Activated B cell treated with CpG ODN at 0.5 μM for 24 hours (primary cell): Measurements from ENCODE around the gene THRSP. TPM values are rescaled to one million over a fixed set of nuclear protein-coding genes. Genes with fewer than 3 reads are reported as not detected.

Experiments
- ATAC-seq: fragments of 200-7000 bp; cut with Tn5 transposase; one replicate; pipeline ENCODE4 v1.10.0; 2021; ENCODE audit warnings: low read depth, mild to moderate bottlenecking, moderate library complexity
- CTCF ChIA-PET: fragments of 350-600 bp; sonication (Branson Sonifier 250); formaldehyde crosslinking; loops from one replicate; lab custom pipeline; 2021; ENCODE audit warnings: antibody characterized with exemption; lab: Charles Lee
- POLR2A ChIA-PET: fragments of 350-600 bp; sonication (Branson Sonifier 250); formaldehyde crosslinking; loops from one replicate; lab custom pipeline; 2021; ENCODE audit warnings: antibody characterized with exemption; lab: Charles Lee
- DNase-seq: peaks from one replicate; pipeline ENCODE4 v3.0.0; 2022
- H3K27ac Mint-ChIP-seq: one replicate; pipeline ENCODE4 v1.8.0; 2020; ENCODE audit warnings: mixed read lengths
- H3K27me3 Mint-ChIP-seq: one replicate; pipeline ENCODE4 v1.8.0; 2021; ENCODE audit warnings: mixed read lengths
- H3K36me3 Mint-ChIP-seq: one replicate; pipeline ENCODE4 v1.8.0; 2021; ENCODE audit warnings: low read depth, mixed read lengths
- H3K4me1 Mint-ChIP-seq: one replicate; pipeline ENCODE4 v1.8.0; 2021; ENCODE audit warnings: mixed read lengths
- H3K4me3 Mint-ChIP-seq: one replicate; pipeline ENCODE4 v1.8.0; 2020; ENCODE audit warnings: mild to moderate bottlenecking, mixed read lengths
- H3K9me3 Mint-ChIP-seq: one replicate; pipeline ENCODE4 v1.8.0; 2020; ENCODE audit warnings: mixed read lengths
- intact Hi-C: fragments of 100-400 bp; cut with micrococcal nuclease; formaldehyde crosslinking; loops from one replicate; pipeline ENCODE4 v1.15.1; 2024
- total RNA-seq: library from RNA; stranded (reverse); gene quantifications from 2 replicates; pipeline ENCODE4 v1.2.3, GENCODE V29; 2022
- TF ChIP-seq, protein P1 (sequence below): fragments of 200-600 bp; IDR thresholded peaks from one replicate; pipeline ENCODE4 v1.8.0; 2022; ENCODE audit warnings: antibody characterized with exemption, mild to moderate bottlenecking

Gene THRSP
- total RNA-seq, 1 donor from 2014 or later, result not detected

DNA sequence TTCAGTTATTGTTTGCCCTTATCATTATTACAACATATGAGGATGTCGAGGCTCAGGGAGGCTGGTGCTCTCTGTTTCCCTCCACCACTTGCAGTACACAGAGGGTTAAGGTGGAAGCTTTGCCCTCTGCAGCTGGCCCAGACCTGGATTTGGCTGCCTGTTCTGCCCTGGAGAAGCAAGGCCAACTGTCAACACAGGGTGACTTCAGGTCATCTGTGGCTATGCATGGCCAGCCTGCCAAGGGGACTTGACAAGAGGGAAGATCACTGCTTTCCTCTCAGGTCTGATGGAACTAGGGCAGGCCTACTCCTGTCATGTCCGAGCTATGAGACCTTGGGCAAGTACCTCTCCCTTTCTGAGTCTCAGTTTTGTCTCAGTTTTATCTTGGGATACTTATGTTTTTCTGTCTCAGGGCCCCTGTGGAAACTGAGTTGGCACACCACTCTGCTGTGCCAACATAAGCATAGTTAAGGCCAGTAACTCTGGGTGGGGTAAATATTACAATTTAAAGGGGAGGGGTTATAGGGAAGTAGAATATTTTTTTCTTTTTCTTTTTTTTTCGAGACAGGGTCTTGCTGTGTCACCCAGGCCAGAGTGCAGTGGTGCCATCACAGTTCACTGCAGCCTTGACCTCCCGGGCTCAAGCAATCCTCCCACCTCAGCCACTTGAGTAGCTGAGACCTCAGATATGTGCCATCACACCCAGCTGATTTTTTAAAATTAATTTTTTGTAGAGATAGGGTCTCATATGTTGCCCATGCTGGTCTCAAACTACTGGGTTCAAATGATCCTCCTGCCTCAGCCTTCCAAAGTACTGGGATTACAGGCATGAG, 2.4 kb upstream of the THRSP start:
- ChIA-PET CTCF (interaction anchor here (1.1 kb wide), 1 partner anchor 15 kb away, joined by 3 read pairs; no protein-coding TSS in a partner anchor), POLR2A (no interaction called here)
- Mint-ChIP-seq H3K4me1 (no peaks in the 10 kb centered on the region), H3K27me3 (no peaks in the 10 kb centered on the region), H3K27ac (no peak overlapping the region), H3K36me3 (peaks cover 2% of the 10 kb centered on the region), H3K9me3 (no peaks in the 10 kb centered on the region), H3K4me3 (no peak overlapping the region)
- DNase-seq (no peak), ATAC-seq (no peak)
- intact Hi-C loops, result no loop called here
- TF ChIP-seq, protein P1, sequence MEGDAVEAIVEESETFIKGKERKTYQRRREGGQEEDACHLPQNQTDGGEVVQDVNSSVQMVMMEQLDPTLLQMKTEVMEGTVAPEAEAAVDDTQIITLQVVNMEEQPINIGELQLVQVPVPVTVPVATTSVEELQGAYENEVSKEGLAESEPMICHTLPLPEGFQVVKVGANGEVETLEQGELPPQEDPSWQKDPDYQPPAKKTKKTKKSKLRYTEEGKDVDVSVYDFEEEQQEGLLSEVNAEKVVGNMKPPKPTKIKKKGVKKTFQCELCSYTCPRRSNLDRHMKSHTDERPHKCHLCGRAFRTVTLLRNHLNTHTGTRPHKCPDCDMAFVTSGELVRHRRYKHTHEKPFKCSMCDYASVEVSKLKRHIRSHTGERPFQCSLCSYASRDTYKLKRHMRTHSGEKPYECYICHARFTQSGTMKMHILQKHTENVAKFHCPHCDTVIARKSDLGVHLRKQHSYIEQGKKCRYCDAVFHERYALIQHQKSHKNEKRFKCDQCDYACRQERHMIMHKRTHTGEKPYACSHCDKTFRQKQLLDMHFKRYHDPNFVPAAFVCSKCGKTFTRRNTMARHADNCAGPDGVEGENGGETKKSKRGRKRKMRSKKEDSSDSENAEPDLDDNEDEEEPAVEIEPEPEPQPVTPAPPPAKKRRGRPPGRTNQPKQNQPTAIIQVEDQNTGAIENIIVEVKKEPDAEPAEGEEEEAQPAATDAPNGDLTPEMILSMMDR, result no peak

DNA sequence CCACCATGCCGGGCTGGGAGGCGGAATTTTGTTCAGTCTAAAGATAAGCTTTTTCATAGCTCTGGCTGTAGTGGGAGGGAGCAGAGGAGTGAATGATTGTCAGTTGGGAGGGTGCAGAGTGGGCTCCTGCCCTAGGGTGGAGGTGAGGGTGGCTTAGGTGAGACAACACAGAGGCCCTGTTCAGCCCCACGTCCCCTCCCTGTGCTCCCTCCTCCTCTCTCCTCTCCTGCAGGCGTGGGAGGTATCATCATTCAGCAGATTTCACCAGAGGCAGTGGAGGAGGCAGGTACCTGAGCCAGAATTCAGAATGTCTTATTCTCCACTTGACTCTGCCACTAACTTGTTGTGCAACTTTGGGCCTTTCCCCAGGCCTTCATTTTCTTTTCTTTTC, 1.7 kb upstream of the THRSP start:
- Mint-ChIP-seq H3K4me3 (no peak overlapping the region), H3K4me1 (no peaks in the 10 kb centered on the region), H3K36me3 (peaks cover 2% of the 10 kb centered on the region), H3K27ac (no peak overlapping the region), H3K27me3 (no peaks in the 10 kb centered on the region), H3K9me3 (no peaks in the 10 kb centered on the region)
- POLR2A ChIA-PET, result no interaction called here
- no peak for DNase-seq
- CTCF ChIA-PET, result interaction anchor here (1.1 kb wide), 1 partner anchor 16 kb away, joined by 3 read pairs; no protein-coding TSS in a partner anchor
- ATAC-seq, result no peak
- intact Hi-C loops, result no loop called here
- TF ChIP-seq, protein P1, result no peak

DNA sequence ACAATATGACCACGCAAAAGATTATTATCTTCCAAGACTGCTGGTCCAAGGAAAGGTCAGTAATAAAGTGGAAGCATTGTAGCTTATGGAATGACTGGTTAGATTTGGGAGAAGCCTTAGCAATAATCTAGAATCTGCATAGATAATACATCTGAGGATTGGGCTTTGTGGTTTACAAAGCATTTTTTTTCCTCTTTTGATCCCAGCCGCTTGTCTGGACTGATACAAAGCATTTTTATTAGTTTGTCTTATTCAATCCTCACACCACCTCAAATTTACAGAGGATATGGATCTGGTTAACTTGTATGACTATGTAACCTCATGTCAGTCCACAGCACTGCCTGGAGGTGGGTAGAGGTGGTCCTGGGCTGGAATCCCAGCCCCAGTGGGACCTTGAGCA, 990 bp upstream of the THRSP start:
- Mint-ChIP-seq H3K4me3 (no peak overlapping the region), H3K27me3 (no peaks in the 10 kb centered on the region), H3K9me3 (no peaks in the 10 kb centered on the region), H3K36me3 (peaks cover 8% of the 10 kb centered on the region), H3K27ac (no peak overlapping the region), H3K4me1 (no peaks in the 10 kb centered on the region)
- DNase-seq (no peak), ATAC-seq (no peak)
- ChIA-PET POLR2A (no interaction called here), CTCF (interaction anchor here (1.1 kb wide), 1 partner anchor 17 kb away, joined by 3 read pairs; no protein-coding TSS in a partner anchor)
- TF ChIP-seq, protein P1, result no peak
- intact Hi-C loops, result no loop called here

DNA sequence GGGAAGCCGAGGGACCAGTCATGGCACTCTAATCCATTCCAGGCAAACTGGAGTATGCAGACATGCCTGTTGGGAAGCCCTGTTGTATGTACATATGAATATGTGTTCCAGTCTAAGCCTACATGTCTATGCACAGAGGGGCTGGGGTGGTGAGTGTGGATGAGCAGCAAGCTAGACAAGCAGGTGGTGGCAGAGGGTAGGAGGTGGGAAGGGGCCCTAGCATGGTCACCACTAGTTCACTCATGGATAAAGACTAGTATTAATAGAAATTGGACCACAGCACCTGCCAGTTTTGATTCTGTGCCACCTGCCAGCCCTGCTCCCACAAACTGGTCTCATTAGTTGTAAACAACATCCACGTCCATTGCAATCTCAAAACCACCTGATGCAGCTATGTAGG, 1.5 kb downstream of the THRSP start:
- ChIA-PET POLR2A (no interaction called here), CTCF (no interaction called here)
- TF ChIP-seq, protein P1, result no peak
- DNase-seq (no peak), ATAC-seq (no peak)
- no peak overlapping the region for H3K27ac Mint-ChIP-seq
- intact Hi-C loops, result no loop called here
- H3K36me3 Mint-ChIP-seq, result peaks cover 29% of the 10 kb centered on the region
- no peaks in the 10 kb centered on the region for H3K27me3 Mint-ChIP-seq
- H3K4me1 Mint-ChIP-seq, result no peaks in the 10 kb centered on the region
- no peaks in the 10 kb centered on the region for H3K9me3 Mint-ChIP-seq
- no peak overlapping the region for H3K4me3 Mint-ChIP-seq

DNA sequence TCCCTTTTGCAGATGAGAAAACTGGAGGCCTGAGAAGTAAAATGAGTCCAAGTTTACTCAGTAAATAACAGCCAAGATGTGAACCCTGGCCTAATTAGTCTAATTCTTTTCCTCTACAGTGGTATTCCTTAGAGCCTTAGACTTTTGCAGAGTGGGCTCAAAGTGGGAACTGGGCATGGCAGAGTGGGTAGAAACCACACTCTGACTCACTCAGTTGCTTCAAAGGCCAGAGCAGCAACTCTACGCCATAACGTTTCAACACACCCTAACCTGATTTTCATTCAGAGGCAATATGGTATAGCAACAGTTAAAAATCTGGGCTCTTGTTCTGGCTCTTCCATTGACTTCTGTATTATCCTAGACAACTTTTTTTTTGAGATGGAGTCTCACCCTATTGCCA, 2.8 kb downstream of the THRSP start:
- H3K4me3 Mint-ChIP-seq, result no peak overlapping the region
- H3K27me3 Mint-ChIP-seq, result no peaks in the 10 kb centered on the region
- ChIA-PET POLR2A (no interaction called here), CTCF (no interaction called here)
- ATAC-seq (no peak), DNase-seq (no peak)
- no peaks in the 10 kb centered on the region for H3K4me1 Mint-ChIP-seq
- TF ChIP-seq, protein P1, result no peak
- H3K36me3 Mint-ChIP-seq, result peaks cover 39% of the 10 kb centered on the region
- H3K27ac Mint-ChIP-seq, result no peak overlapping the region
- intact Hi-C loops, result no loop called here
- H3K9me3 Mint-ChIP-seq, result no peaks in the 10 kb centered on the region
